ENCODE measurements around the gene TMEM131. TPM values are rescaled to one million over a fixed set of nuclear protein-coding genes. Genes with fewer than 3 reads are reported as not detected.

Gene TMEM131
- total RNA-seq, 2 experiments from 2014 or later = 17.4 to 32.3 TPM

GRCh38 chr2:97997784-97998392 lies 2.1 kb upstream of the TMEM131 start:
- no peaks in the 10 kb centered on the region for H3K9me2 ChIP-seq (ENCODE audit: insufficient read depth, low read length)
- no peak for TF ChIP-seq CTCF (conservative IDR thresholded peaks at IDR 0.05; ENCODE audit: low read length)
- TF ChIP-seq EZH2phosphoT487 (IDR thresholded peaks at IDR 0.05; ENCODE audit: borderline replicate concordance, low read depth, low read length) = no peak
- intact Hi-C loops (cut with micrococcal nuclease; ENCODE audit: unreplicated experiment) = no loop called here
- peaks cover 23% of the 10 kb centered on the region for H3K4me1 ChIP-seq (ENCODE audit: insufficient read depth, low read length, poor library complexity, severe bottlenecking)
- DNase-seq (ENCODE audit: low spot score) = no peak
- H3K4me3 ChIP-seq (ENCODE audit: low read depth, low read length, poor library complexity, severe bottlenecking) = no peak overlapping the region
- H3K4me2 ChIP-seq (ENCODE audit: low read length) = no peak overlapping the region
- POLR2A ChIA-PET = interaction anchor here (0.7 to 1.5 kb wide), 2 partner anchors 10 to 63 kb away, joined by 3 to 6 read pairs; no protein-coding TSS in a partner anchor
- no peaks in the 10 kb centered on the region for H3K9me3 ChIP-seq (ENCODE audit: low read length)
- no peaks in the 10 kb centered on the region for H3K36me3 ChIP-seq (ENCODE audit: insufficient read depth, low read length)
- CTCF ChIA-PET (ENCODE audit: unreplicated experiment) = no interaction called here
- peaks cover 19% of the 10 kb centered on the region; the same call in 1 of the 2 replicates for H4K20me1 ChIP-seq (ENCODE audit: insufficient read depth, low read length)
- BruUV-seq (replicated peaks) = no TSS peak
- no peak overlapping the region for H3K27ac ChIP-seq (ENCODE audit: low read depth, low read length, poor library complexity, severe bottlenecking)
- peaks cover 21% of the 10 kb centered on the region for H3K79me2 ChIP-seq (ENCODE audit: insufficient read depth, low read depth, low read length)
- no peak overlapping the region for H2AFZ ChIP-seq (ENCODE audit: low read length)

GRCh38 chr2:97996679-97997078 lies 931 bp upstream of the TMEM131 start:
- POLR2A ChIA-PET = interaction anchor here (0.6 to 1.3 kb wide), 3 partner anchors 13 to 334 kb away, joined by 4 to 5 read pairs (median 5); no protein-coding TSS in a partner anchor
- intact Hi-C loops (cut with micrococcal nuclease; ENCODE audit: unreplicated experiment) = no loop called here
- H3K27ac ChIP-seq (ENCODE audit: low read depth, low read length, poor library complexity, severe bottlenecking) = peak overlapping the region; percentile 80

More at GRCh38 chr2:97996679-97997078, 931 bp upstream of the TMEM131 start:
- no peaks in the 10 kb centered on the region for H3K9me2 ChIP-seq (ENCODE audit: insufficient read depth, low read length)
- peaks cover 33% of the 10 kb centered on the region for H3K79me2 ChIP-seq (ENCODE audit: insufficient read depth, low read depth, low read length)
- CTCF ChIA-PET (ENCODE audit: unreplicated experiment) = no interaction called here
- no peak for DNase-seq (ENCODE audit: low spot score)
- TF ChIP-seq CTCF (conservative IDR thresholded peaks at IDR 0.05; ENCODE audit: low read length) (no peak), EZH2phosphoT487 (IDR thresholded peaks at IDR 0.05; ENCODE audit: borderline replicate concordance, low read depth, low read length) (no peak)
- H3K4me1 ChIP-seq (ENCODE audit: insufficient read depth, low read length, poor library complexity, severe bottlenecking) = peaks cover 35% of the 10 kb centered on the region
- H3K4me2 ChIP-seq (ENCODE audit: low read length) = peak overlapping the region; percentile 79
- no peaks in the 10 kb centered on the region for H3K9me3 ChIP-seq (ENCODE audit: low read length)
- H4K20me1 ChIP-seq (ENCODE audit: insufficient read depth, low read length) = peaks cover 21% of the 10 kb centered on the region; the same call in 1 of the 2 replicates
- peak overlapping the region; percentile 88 for H2AFZ ChIP-seq (ENCODE audit: low read length)
- no peaks in the 10 kb centered on the region for H3K36me3 ChIP-seq (ENCODE audit: insufficient read depth, low read length)
- peak overlapping the region; percentile 72 for H3K4me3 ChIP-seq (ENCODE audit: low read depth, low read length, poor library complexity, severe bottlenecking)
- no TSS peak for BruUV-seq (replicated peaks)
